CD14-positive monocyte (primary cell): ENCODE results near the gene CAVIN3. TPM values are rescaled to one million over a fixed set of nuclear protein-coding genes. Genes with fewer than 3 reads are reported as not detected.

ENCODE experiments used
- DNase-seq, 3 donors: peaks; one replicate each; pipeline ENCODE4 v3.0.0-alpha.2; 2011 to 2022
- H2AFZ ChIP-seq: 2 replicates; pipeline ENCODE4 v1.6.0; 2012; ENCODE audit warnings: mild to moderate bottlenecking, low read depth, low read length, inconsistent platforms; ENCODE audit not compliant: insufficient read depth, poor library complexity, severe bottlenecking
- H3K27ac ChIP-seq, 2 donors: 1 replicate in 1 of 2; 2 replicates in 1 of 2; pipeline ENCODE4 v1.5.1; 2012 to 2013; ENCODE audit warnings: low read length in 2 of 2, control low read depth in 1 of 2, inconsistent platforms in 1 of 2, low read depth in 1 of 2, mild to moderate bottlenecking in 1 of 2
- H3K27me3 ChIP-seq, 2 donors: one replicate each; pipeline versions ENCODE4 v1.6.0 to v1.6.1; 2011 to 2013; ENCODE audit warnings: low read length in 2 of 2; ENCODE audit not compliant: control insufficient read depth in 2 of 2, insufficient read depth in 2 of 2
- H3K36me3 ChIP-seq, 2 donors: replicated peaks in 1 of 2; 1 replicate in 1 of 2; 2 replicates in 1 of 2; pipeline versions ENCODE4 v1.5.1 to v1.6.1; 2012 to 2013; ENCODE audit warnings: low read length in 2 of 2, control low read depth in 1 of 2, inconsistent platforms in 1 of 2, mild to moderate bottlenecking in 1 of 2; ENCODE audit not compliant: insufficient read depth in 2 of 2, control insufficient read depth in 1 of 2
- H3K4me1 ChIP-seq, 2 donors: 1 replicate in 1 of 2; 2 replicates in 1 of 2; pipeline versions ENCODE4 v1.5.1 to v1.6.1; 2012 to 2013; ENCODE audit warnings: low read length in 2 of 2, control low read depth in 1 of 2, inconsistent platforms in 1 of 2, mild to moderate bottlenecking in 1 of 2, moderate library complexity in 1 of 2; ENCODE audit not compliant: insufficient read depth in 2 of 2, control insufficient read depth in 1 of 2
- H3K4me2 ChIP-seq: replicated peaks from 2 replicates; pipeline ENCODE3; 2012; ENCODE audit warnings: low read length, moderate library complexity, mild to moderate bottlenecking; ENCODE audit not compliant: poor library complexity, severe bottlenecking; ENCODE audit errors: extremely low read depth
- H3K4me3 ChIP-seq, 3 experiments: fragments of 200-600 bp in 1 of 3; sonication (generic) in 1 of 3; replicated peaks in 1 of 3; 1 replicate in 2 of 3; 2 replicates in 1 of 3; pipeline ENCODE4 v1.5.1; 2011 to 2013; ENCODE audit warnings: low read length in 3 of 3, mild to moderate bottlenecking in 3 of 3, control low read depth in 2 of 3, low read depth in 2 of 3, inconsistent platforms in 1 of 3, moderate library complexity in 1 of 3
- H3K79me2 ChIP-seq: 2 replicates; pipeline ENCODE4 v1.6.0; 2012; ENCODE audit warnings: mild to moderate bottlenecking, control low read depth, inconsistent platforms, low read length, moderate library complexity; ENCODE audit not compliant: insufficient read depth
- H3K9ac ChIP-seq: 2 replicates; pipeline ENCODE4 v1.6.0; 2017; ENCODE audit warnings: low read length, mild to moderate bottlenecking; ENCODE audit not compliant: insufficient read depth, poor library complexity, severe bottlenecking
- H3K9me3 ChIP-seq, 2 donors: replicated peaks in 1 of 2; 1 replicate in 1 of 2; 2 replicates in 1 of 2; pipeline versions ENCODE4 v1.5.1 to v1.6.1; 2012 to 2013; ENCODE audit warnings: low read length in 2 of 2, control low read depth in 1 of 2; ENCODE audit not compliant: control insufficient read depth in 1 of 2, insufficient read depth in 1 of 2
- H4K20me1 ChIP-seq: 2 replicates; pipeline ENCODE4 v1.6.0; 2012; ENCODE audit warnings: mild to moderate bottlenecking, low read length, control low read depth, moderate library complexity; ENCODE audit not compliant: insufficient read depth
- H3K27ac Mint-ChIP-seq, 7 donors: one replicate each; pipeline ENCODE4 v1.8.0; 2020; ENCODE audit warnings: mild to moderate bottlenecking in 7 of 7, mixed read lengths in 7 of 7, moderate library complexity in 6 of 7, inconsistent platforms in 2 of 7
- H3K27me3 Mint-ChIP-seq, 3 donors: one replicate each; pipeline ENCODE4 v1.8.0; 2021 to 2022; ENCODE audit warnings: low read depth in 3 of 3, mild to moderate bottlenecking in 3 of 3, mixed read lengths in 3 of 3, moderate library complexity in 3 of 3, inconsistent platforms in 1 of 3
- H3K36me3 Mint-ChIP-seq, 2 donors: one replicate each; pipeline ENCODE4 v1.8.0; 2020; ENCODE audit warnings: mixed read lengths in 2 of 2, inconsistent platforms in 1 of 2, mild to moderate bottlenecking in 1 of 2
- H3K4me1 Mint-ChIP-seq: one replicate; pipeline ENCODE4 v1.8.0; 2020; ENCODE audit warnings: mild to moderate bottlenecking, mixed read lengths
- H3K4me3 Mint-ChIP-seq, 2 donors: one replicate each; pipeline ENCODE4 v1.8.0; 2020; ENCODE audit warnings: mild to moderate bottlenecking in 2 of 2, mixed read lengths in 2 of 2, moderate library complexity in 1 of 2
- H3K9me3 Mint-ChIP-seq, 7 donors: one replicate each; pipeline ENCODE4 v1.8.0; 2020 to 2022; ENCODE audit warnings: mixed read lengths in 7 of 7, mild to moderate bottlenecking in 6 of 7, moderate library complexity in 6 of 7, inconsistent platforms in 2 of 7
- WGBS: methylation state at CpG from one replicate; pipeline ENCODE4 v1.1.5; 2013; ENCODE audit warnings: missing lambda C conversion rate; ENCODE audit not compliant: insufficient coverage; 5-methylcytosine and 5-hydroxymethylcytosine counted together
- intact Hi-C, 2 donors: fragments of 100-400 bp; cut with micrococcal nuclease; formaldehyde crosslinking; loops; one replicate each; pipeline versions ENCODE4 v1.15.0 to v1.15.1; 2023
- polyA plus RNA-seq, 3 donors: library from polyadenylated mRNA; depleted of rRNA in 1 of 3; unstranded in 2 of 3; stranded (reverse) in 1 of 3; fragments of 300-500 nt in 2 of 3; fragments of >200 nt in 1 of 3; fragmentation: Illumina TruSeq in 2 of 3; gene quantifications; 1 replicate in 2 of 3; 2 replicates in 1 of 3; pipeline ENCODE4 v1.2.3, GENCODE V29; 2012 to 2021
- TF ChIP-seq, protein P1 (sequence below): fragments of 200-600 bp; IDR thresholded peaks from one replicate; pipeline ENCODE4 v1.8.0; 2022; ENCODE audit warnings: antibody characterized with exemption, mild to moderate bottlenecking

Gene CAVIN3
- polyA plus RNA-seq, 3 donors, result 3.1 to 13.6 (median 11.2) TPM

DNA sequence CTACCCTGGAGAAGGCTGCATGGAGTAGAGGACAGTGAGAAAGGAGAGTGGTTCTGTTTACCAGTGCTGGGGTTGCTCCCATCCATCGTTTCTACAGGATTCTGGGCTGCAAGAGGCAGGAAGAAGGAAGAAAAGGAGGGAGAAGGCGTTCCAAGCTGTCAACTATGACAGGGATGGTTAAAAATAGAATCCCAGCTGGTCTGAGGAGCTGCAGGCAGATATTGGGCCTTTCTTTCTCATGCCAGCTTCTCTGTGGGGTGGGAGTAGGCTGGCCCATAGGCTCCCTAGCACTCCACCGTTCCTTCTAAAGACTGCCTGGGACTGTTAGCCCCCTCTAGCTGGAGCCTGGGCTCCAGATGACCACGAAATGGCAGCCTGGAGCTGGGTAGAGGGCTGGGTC, 47.1 kb downstream of the CAVIN3 start:
- Mint-ChIP-seq H3K4me1 (peaks cover 17% of the 10 kb centered on the region), H3K27me3 (peaks cover 31 to 62% (median 47%) of the 10 kb centered on the region in 3 donors), H3K4me3 (no peak overlapping the region), H3K36me3 (no peaks in the 10 kb centered on the region), H3K9me3 (peaks cover 11 to 23% (median 14%) of the 10 kb centered on the region in 7 donors), H3K27ac (no peak overlapping the region)
- no peak overlapping the region for H3K9ac ChIP-seq
- no peak overlapping the region for H3K27ac ChIP-seq
- WGBS, result 92% methylated on average over 3 of the region's 4 CpGs
- no peak for DNase-seq
- no peaks in the 10 kb centered on the region for H3K36me3 ChIP-seq
- H3K4me2 ChIP-seq, result no peak overlapping the region
- H3K9me3 ChIP-seq, result peaks cover 0 to 4% of the 10 kb centered on the region in 2 donors
- no peak overlapping the region for H3K4me3 ChIP-seq
- no peaks in the 10 kb centered on the region for H3K79me2 ChIP-seq
- H2AFZ ChIP-seq, result no peak overlapping the region
- no peaks in the 10 kb centered on the region for H4K20me1 ChIP-seq
- peaks cover 0 to 15% of the 10 kb centered on the region in 2 donors for H3K4me1 ChIP-seq
- peaks cover 5 to 11% of the 10 kb centered on the region in 2 donors for H3K27me3 ChIP-seq
- TF ChIP-seq, protein P1, sequence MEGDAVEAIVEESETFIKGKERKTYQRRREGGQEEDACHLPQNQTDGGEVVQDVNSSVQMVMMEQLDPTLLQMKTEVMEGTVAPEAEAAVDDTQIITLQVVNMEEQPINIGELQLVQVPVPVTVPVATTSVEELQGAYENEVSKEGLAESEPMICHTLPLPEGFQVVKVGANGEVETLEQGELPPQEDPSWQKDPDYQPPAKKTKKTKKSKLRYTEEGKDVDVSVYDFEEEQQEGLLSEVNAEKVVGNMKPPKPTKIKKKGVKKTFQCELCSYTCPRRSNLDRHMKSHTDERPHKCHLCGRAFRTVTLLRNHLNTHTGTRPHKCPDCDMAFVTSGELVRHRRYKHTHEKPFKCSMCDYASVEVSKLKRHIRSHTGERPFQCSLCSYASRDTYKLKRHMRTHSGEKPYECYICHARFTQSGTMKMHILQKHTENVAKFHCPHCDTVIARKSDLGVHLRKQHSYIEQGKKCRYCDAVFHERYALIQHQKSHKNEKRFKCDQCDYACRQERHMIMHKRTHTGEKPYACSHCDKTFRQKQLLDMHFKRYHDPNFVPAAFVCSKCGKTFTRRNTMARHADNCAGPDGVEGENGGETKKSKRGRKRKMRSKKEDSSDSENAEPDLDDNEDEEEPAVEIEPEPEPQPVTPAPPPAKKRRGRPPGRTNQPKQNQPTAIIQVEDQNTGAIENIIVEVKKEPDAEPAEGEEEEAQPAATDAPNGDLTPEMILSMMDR, result no peak
- intact Hi-C loops, result no loop called here

DNA sequence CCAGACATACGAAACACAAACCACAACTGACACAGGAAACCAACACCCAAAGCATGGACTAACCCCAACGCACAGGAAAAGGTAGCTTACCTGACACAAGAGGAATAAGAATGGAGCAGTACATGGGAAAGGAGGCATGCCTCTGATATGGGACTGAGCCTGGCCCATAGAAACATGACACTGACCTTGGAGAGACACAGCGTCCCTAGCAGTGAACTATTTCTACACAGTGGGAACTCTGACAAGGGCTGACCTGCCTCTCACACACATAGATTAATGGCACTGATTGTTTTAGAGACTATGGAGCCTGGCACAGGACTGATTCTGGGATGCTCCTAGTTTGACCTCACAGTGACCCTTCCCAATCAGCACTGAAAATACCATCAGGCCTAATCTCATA, 48.7 kb downstream of the CAVIN3 start:
- Histone ChIP-seq H3K4me2 (no peak overlapping the region), H4K20me1 (no peaks in the 10 kb centered on the region), H3K27ac (no peak overlapping the region), H3K79me2 (no peaks in the 10 kb centered on the region), H3K27me3 (peaks cover 4 to 10% of the 10 kb centered on the region in 2 donors), H3K4me1 (peaks cover 0 to 15% of the 10 kb centered on the region in 2 donors), H3K36me3 (no peaks in the 10 kb centered on the region), H2AFZ (no peak overlapping the region), H3K9ac (no peak overlapping the region), H3K9me3 (peaks cover 0 to 4% of the 10 kb centered on the region in 2 donors), H3K4me3 (no peak overlapping the region)
- peaks cover 27 to 49% (median 41%) of the 10 kb centered on the region in 3 donors for H3K27me3 Mint-ChIP-seq
- peaks cover 17% of the 10 kb centered on the region for H3K4me1 Mint-ChIP-seq
- peaks cover 10 to 17% (median 13%) of the 10 kb centered on the region in 7 donors for H3K9me3 Mint-ChIP-seq
- intact Hi-C loops, result no loop called here
- WGBS, result 100% methylated on average over 1 of the region's 3 CpGs
- no peaks in the 10 kb centered on the region for H3K36me3 Mint-ChIP-seq
- DNase-seq, result no peak
- TF ChIP-seq, protein P1, result no peak
- no peak overlapping the region for H3K27ac Mint-ChIP-seq
- H3K4me3 Mint-ChIP-seq, result peak overlapping the region in 1 of 2 donors; percentile 85
